ENCODE results near the gene B4GALNT2. TPM values are rescaled to one million over a fixed set of nuclear protein-coding genes. Genes with fewer than 3 reads are reported as not detected.

B4GALNT2 gene
- polyA plus RNA-seq, 3 donors: not detected

GRCh38 chr17:49085565-49086315 lies 46.8 kb upstream of the B4GALNT2 start:
- TF ChIP-seq CTCF (IDR thresholded peaks at IDR 0.05): no peak
- intact Hi-C loops (cut with micrococcal nuclease): no loop called here

GRCh38 chr17:49086316-49086605 lies 46.3 kb upstream of the B4GALNT2 start:
- Histone ChIP-seq H4K20me1 (ENCODE audit: insufficient read depth, low read length) (no peaks in the 10 kb centered on the region), H3K4me2 (replicated peaks; ENCODE audit: extremely low read depth, low read length, poor library complexity, severe bottlenecking) (no peak overlapping the region), H3K36me3 (replicated peaks in 1 of 2; ENCODE audit: control insufficient read depth in 1 of 2, insufficient read depth in 2 of 2, low read length in 2 of 2) (no peaks in the 10 kb centered on the region), H3K9ac (ENCODE audit: insufficient read depth, low read length, poor library complexity, severe bottlenecking) (no peak overlapping the region), H3K27me3 (ENCODE audit: control insufficient read depth in 2 of 2, insufficient read depth in 2 of 2, low read length in 2 of 2) (peaks cover 3 to 5% of the 10 kb centered on the region in 2 donors), H3K4me3 (replicated peaks in 1 of 3; ENCODE audit: low read depth in 2 of 3, low read length in 3 of 3) (no peak overlapping the region), H3K79me2 (ENCODE audit: insufficient read depth, low read length) (no peaks in the 10 kb centered on the region), H3K27ac (ENCODE audit: low read depth in 1 of 2, low read length in 2 of 2) (no peak overlapping the region), H3K9me3 (replicated peaks in 1 of 2; ENCODE audit: control insufficient read depth in 1 of 2, insufficient read depth in 1 of 2, low read length in 2 of 2) (no peaks in the 10 kb centered on the region), H3K4me1 (ENCODE audit: control insufficient read depth in 1 of 2, insufficient read depth in 2 of 2, low read length in 2 of 2) (no peaks in the 10 kb centered on the region), H2AFZ (ENCODE audit: insufficient read depth, low read depth, low read length, poor library complexity, severe bottlenecking) (no peak overlapping the region)
- H3K27ac Mint-ChIP-seq: no peak overlapping the region
- no peaks in the 10 kb centered on the region for H3K36me3 Mint-ChIP-seq
- peaks cover 12 to 32% (median 13%) of the 10 kb centered on the region in 3 donors for H3K27me3 Mint-ChIP-seq (ENCODE audit: low read depth in 3 of 3)
- DNase-seq: no peak
- no CpG with 5 or more reads among the region's 1 CpG for WGBS (ENCODE audit: insufficient coverage)
- H3K4me1 Mint-ChIP-seq: no peaks in the 10 kb centered on the region
- H3K9me3 Mint-ChIP-seq: peaks cover 0 to 14% (median 5%) of the 10 kb centered on the region in 7 donors
- no peak for TF ChIP-seq CTCF (IDR thresholded peaks at IDR 0.05)
- intact Hi-C loops (cut with micrococcal nuclease): no loop called here
- H3K4me3 Mint-ChIP-seq: no peak overlapping the region

More at GRCh38 chr17:49085565-49086315, 46.8 kb upstream of the B4GALNT2 start:
- no peak overlapping the region for H3K4me3 ChIP-seq (replicated peaks in 1 of 3; ENCODE audit: low read depth in 2 of 3, low read length in 3 of 3)
- Mint-ChIP-seq H3K9me3 (peaks cover 0 to 13% (median 5%) of the 10 kb centered on the region in 7 donors), H3K36me3 (no peaks in the 10 kb centered on the region), H3K4me1 (no peaks in the 10 kb centered on the region), H3K27me3 (ENCODE audit: low read depth in 3 of 3) (peaks cover 12 to 35% (median 13%) of the 10 kb centered on the region in 3 donors), H3K4me3 (no peak overlapping the region), H3K27ac (no peak overlapping the region)
- no peak overlapping the region for H3K9ac ChIP-seq (ENCODE audit: insufficient read depth, low read length, poor library complexity, severe bottlenecking)
- no peaks in the 10 kb centered on the region for H3K36me3 ChIP-seq (replicated peaks in 1 of 2; ENCODE audit: control insufficient read depth in 1 of 2, insufficient read depth in 2 of 2, low read length in 2 of 2)
- DNase-seq: no peak
- peaks cover 3 to 7% of the 10 kb centered on the region in 2 donors for H3K27me3 ChIP-seq (ENCODE audit: control insufficient read depth in 2 of 2, insufficient read depth in 2 of 2, low read length in 2 of 2)
- H2AFZ ChIP-seq (ENCODE audit: insufficient read depth, low read depth, low read length, poor library complexity, severe bottlenecking): no peak overlapping the region
- no peak overlapping the region for H3K4me2 ChIP-seq (replicated peaks; ENCODE audit: extremely low read depth, low read length, poor library complexity, severe bottlenecking)
- H3K79me2 ChIP-seq (ENCODE audit: insufficient read depth, low read length): no peaks in the 10 kb centered on the region
- H3K27ac ChIP-seq (ENCODE audit: low read depth in 1 of 2, low read length in 2 of 2): no peak overlapping the region
- 87% methylated on average over 3 of the region's 5 CpGs for WGBS (ENCODE audit: insufficient coverage)
- H3K4me1 ChIP-seq (ENCODE audit: control insufficient read depth in 1 of 2, insufficient read depth in 2 of 2, low read length in 2 of 2): no peaks in the 10 kb centered on the region
- H4K20me1 ChIP-seq (ENCODE audit: insufficient read depth, low read length): no peaks in the 10 kb centered on the region
- H3K9me3 ChIP-seq (replicated peaks in 1 of 2; ENCODE audit: control insufficient read depth in 1 of 2, insufficient read depth in 1 of 2, low read length in 2 of 2): no peaks in the 10 kb centered on the region
